Stimulated activated CD8-positive, alpha-beta memory T cell treated with anti-CD3 and anti-CD28 coated beads, Interleukin-2, amount 100 ng/mL, for 48 hours (primary cell): Measurements from ENCODE around the gene MAP1LC3B2.

ENCODE experiments used
- DNase-seq, 2 donors: peaks; one replicate each; pipeline ENCODE4 v3.0.0-alpha.2; 2020; ENCODE audit warnings: low read depth in 2 of 2

The MAP1LC3B2 gene

GRCh38 chr12:116614194-116614915 is 55.2 kb downstream of the MAP1LC3B2 start:
- no peak for DNase-seq

GRCh38 chr12:116615141-116615861 is 56.1 kb downstream of the MAP1LC3B2 start:
- no peak for DNase-seq

- no peak for DNase-seq
Measured at GRCh38 chr12:116616536-116617248, 57.5 kb downstream of the MAP1LC3B2 start.

- no peak for DNase-seq
Measured at GRCh38 chr12:116619246-116619645, 60.1 kb downstream of the MAP1LC3B2 start.

GRCh38 chr12:116620124-116620491 is 60.9 kb downstream of the MAP1LC3B2 start:
- no peak for DNase-seq

GRCh38 chr12:116620492-116621191 is 61.5 kb downstream of the MAP1LC3B2 start:
- DNase-seq, result no peak

- no peak for DNase-seq
Measured at GRCh38 chr12:116621194-116621593, 62.0 kb downstream of the MAP1LC3B2 start.

- no peak for DNase-seq
Measured at GRCh38 chr12:116624516-116624915, 65.3 kb downstream of the MAP1LC3B2 start.

GRCh38 chr12:116626153-116626552 is 67.0 kb downstream of the MAP1LC3B2 start:
- DNase-seq, result no peak
